MM.1S (cell line): ENCODE data around the gene DCLK1.

Experiments used
- DNase-seq: peaks from one replicate; pipeline ENCODE4 v3.0.0-alpha.2; 2015
- H2AFZ ChIP-seq: fragments of 300-600 bp; sonication (generic); 2 replicates; pipeline ENCODE4 v1.6.0; 2016; ENCODE audit warnings: antibody characterized with exemption, low read length
- H3F3A ChIP-seq: fragments of 300-600 bp; sonication (generic); 2 replicates; pipeline ENCODE4 v1.6.1; 2016; ENCODE audit warnings: mild to moderate bottlenecking, antibody characterized with exemption, low read length, moderate library complexity, mixed read lengths; ENCODE audit not compliant: insufficient read depth
- H3K27ac ChIP-seq: fragments of 300-600 bp; sonication (generic); 2 replicates; pipeline ENCODE4 v1.5.1; 2016; ENCODE audit warnings: mild to moderate bottlenecking, low read length
- H3K27me3 ChIP-seq: fragments of 300-600 bp; sonication (generic); replicated peaks from 2 replicates; pipeline ENCODE4 v1.6.0; 2016; ENCODE audit warnings: low read length; ENCODE audit not compliant: insufficient read depth
- H3K36me3 ChIP-seq: fragments of 300-600 bp; sonication (generic); replicated peaks from 2 replicates; pipeline ENCODE4 v1.6.1; 2016; ENCODE audit warnings: mild to moderate bottlenecking, low read length, mixed read lengths; ENCODE audit not compliant: insufficient read depth
- H3K4me1 ChIP-seq: fragments of 300-600 bp; sonication (generic); 2 replicates; pipeline ENCODE4 v1.6.1; 2016; ENCODE audit warnings: low read length, mixed read lengths
- H3K4me2 ChIP-seq: fragments of 300-600 bp; sonication (generic); 2 replicates; pipeline ENCODE4 v1.6.0; 2016; ENCODE audit warnings: low read depth, low read length
- H3K4me3 ChIP-seq: fragments of 300-600 bp; sonication (generic); 2 replicates; pipeline ENCODE4 v1.5.1; 2016; ENCODE audit warnings: low read length, mixed read lengths
- H3K79me2 ChIP-seq: fragments of 300-600 bp; sonication (generic); 2 replicates; pipeline ENCODE4 v1.6.1; 2016; ENCODE audit warnings: mixed run types, low read length, mixed read lengths
- H3K9ac ChIP-seq: fragments of 300-600 bp; sonication (generic); 2 replicates; pipeline ENCODE4 v1.6.1; 2016; ENCODE audit warnings: low read length, mixed read lengths
- H3K9me2 ChIP-seq: fragments of 300-600 bp; sonication (generic); replicated peaks from 2 replicates; pipeline ENCODE4 v1.6.1; 2016; ENCODE audit warnings: mild to moderate bottlenecking, low read length, mixed read lengths; ENCODE audit not compliant: insufficient read depth
- H3K9me3 ChIP-seq: fragments of 300-600 bp; sonication (generic); replicated peaks from 2 replicates; pipeline ENCODE4 v1.6.1; 2016; ENCODE audit warnings: mild to moderate bottlenecking, low read length, mixed read lengths; ENCODE audit not compliant: insufficient read depth
- H4K20me1 ChIP-seq: fragments of 300-600 bp; sonication (generic); 2 replicates; pipeline ENCODE4 v1.6.1; 2016; ENCODE audit warnings: mild to moderate bottlenecking, low read length, moderate library complexity, mixed read lengths; ENCODE audit not compliant: insufficient read depth
- EZH2 ChIP-seq: fragments of 300-600 bp; sonication (generic); optimal IDR thresholded peaks from 2 replicates; pipeline ENCODE3; 2017; ENCODE audit warnings: low read depth, mild to moderate bottlenecking, antibody characterized with exemption, low read length, mixed read lengths
- EZH2phosphoT487 ChIP-seq: fragments of 300-600 bp; sonication (generic); IDR thresholded peaks from 2 replicates; pipeline ENCODE4 v1.6.1; 2018; ENCODE audit warnings: antibody characterized with exemption, low read length
- TF ChIP-seq, protein P1 (sequence below): fragments of 300-600 bp; sonication (generic); IDR thresholded peaks from 2 replicates; pipeline ENCODE4 v1.5.1; 2016; ENCODE audit warnings: antibody characterized with exemption, low read length, mixed read lengths

Gene DCLK1

DNA sequence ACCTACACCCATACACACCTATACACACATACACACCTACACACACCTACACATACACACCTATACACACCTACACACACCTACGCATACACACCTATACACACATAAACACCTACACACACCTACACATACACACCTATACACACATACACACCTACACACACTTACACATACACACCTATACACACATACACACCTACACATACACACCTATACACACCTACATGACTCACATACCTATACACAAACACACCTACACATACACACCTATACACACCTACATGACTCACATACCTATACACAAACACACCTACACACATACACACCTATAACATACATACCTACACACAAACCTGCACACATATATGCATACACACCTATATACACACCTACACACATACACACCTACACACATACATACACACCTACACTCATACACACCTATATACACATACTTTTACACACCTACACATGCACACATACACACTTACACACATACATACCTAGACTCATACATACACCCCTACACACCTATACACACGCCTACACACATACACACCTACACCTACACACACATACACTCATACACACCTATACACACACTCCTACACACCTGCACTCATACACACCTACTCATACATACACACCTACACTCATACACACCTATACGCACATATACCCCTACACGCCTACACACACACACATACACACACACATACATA is 368.0 kb downstream of the DCLK1 start:
- Histone ChIP-seq H3K4me1 (no peaks in the 10 kb centered on the region), H3K9ac (no peak overlapping the region), H3K27me3 (no peaks in the 10 kb centered on the region), H3K9me2 (no peaks in the 10 kb centered on the region), H3K36me3 (no peaks in the 10 kb centered on the region), H3K27ac (no peak overlapping the region), H3F3A (no peaks in the 10 kb centered on the region), H3K9me3 (no peaks in the 10 kb centered on the region), H2AFZ (no peak overlapping the region), H3K4me2 (no peak overlapping the region), H3K4me3 (no peak overlapping the region), H4K20me1 (no peaks in the 10 kb centered on the region), H3K79me2 (no peaks in the 10 kb centered on the region)
- TF ChIP-seq EZH2, result no peak
- no peak for TF ChIP-seq EZH2phosphoT487
- TF ChIP-seq, protein P1, sequence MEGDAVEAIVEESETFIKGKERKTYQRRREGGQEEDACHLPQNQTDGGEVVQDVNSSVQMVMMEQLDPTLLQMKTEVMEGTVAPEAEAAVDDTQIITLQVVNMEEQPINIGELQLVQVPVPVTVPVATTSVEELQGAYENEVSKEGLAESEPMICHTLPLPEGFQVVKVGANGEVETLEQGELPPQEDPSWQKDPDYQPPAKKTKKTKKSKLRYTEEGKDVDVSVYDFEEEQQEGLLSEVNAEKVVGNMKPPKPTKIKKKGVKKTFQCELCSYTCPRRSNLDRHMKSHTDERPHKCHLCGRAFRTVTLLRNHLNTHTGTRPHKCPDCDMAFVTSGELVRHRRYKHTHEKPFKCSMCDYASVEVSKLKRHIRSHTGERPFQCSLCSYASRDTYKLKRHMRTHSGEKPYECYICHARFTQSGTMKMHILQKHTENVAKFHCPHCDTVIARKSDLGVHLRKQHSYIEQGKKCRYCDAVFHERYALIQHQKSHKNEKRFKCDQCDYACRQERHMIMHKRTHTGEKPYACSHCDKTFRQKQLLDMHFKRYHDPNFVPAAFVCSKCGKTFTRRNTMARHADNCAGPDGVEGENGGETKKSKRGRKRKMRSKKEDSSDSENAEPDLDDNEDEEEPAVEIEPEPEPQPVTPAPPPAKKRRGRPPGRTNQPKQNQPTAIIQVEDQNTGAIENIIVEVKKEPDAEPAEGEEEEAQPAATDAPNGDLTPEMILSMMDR, result no peak
- DNase-seq, result no peak

DNA sequence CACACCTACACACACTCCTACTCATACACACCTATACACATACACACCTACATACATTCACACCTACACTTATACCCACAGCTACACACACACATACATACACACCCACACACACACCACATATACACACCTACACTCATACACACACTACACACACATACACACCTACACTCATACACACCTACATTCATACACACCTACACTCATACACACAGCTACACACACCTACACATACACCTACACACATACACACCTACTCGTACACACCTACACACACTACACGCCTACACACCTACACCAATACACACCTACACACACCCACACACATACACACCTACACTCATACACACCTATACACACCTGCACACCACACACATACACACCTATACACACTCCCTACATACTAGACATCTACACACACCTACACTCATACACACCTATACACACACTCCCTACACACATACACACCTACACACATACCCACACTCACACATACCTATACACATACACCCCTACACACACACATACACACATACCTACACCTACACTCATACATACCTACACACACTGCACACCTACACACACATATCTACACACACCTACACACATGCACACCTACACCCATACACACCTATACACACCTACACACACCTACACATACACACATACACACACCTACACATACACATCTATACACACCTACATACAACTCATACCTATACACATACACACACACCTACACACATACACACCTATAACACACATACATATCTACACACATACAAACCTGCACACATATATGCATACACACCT is 369.5 kb downstream of the DCLK1 start:
- no peaks in the 10 kb centered on the region for H4K20me1 ChIP-seq
- no peaks in the 10 kb centered on the region for H3K9me3 ChIP-seq
- TF ChIP-seq EZH2phosphoT487, result no peak
- no peak for TF ChIP-seq EZH2
- TF ChIP-seq, protein P1, result no peak
- no peak overlapping the region for H3K4me2 ChIP-seq
- H3K4me3 ChIP-seq, result no peak overlapping the region
- H2AFZ ChIP-seq, result no peak overlapping the region
- no peak for DNase-seq
- H3K4me1 ChIP-seq, result no peaks in the 10 kb centered on the region
- no peaks in the 10 kb centered on the region for H3F3A ChIP-seq
- H3K9ac ChIP-seq, result no peak overlapping the region
- H3K36me3 ChIP-seq, result no peaks in the 10 kb centered on the region
- no peak overlapping the region for H3K27ac ChIP-seq
- no peaks in the 10 kb centered on the region for H3K9me2 ChIP-seq
- no peaks in the 10 kb centered on the region for H3K27me3 ChIP-seq
- no peaks in the 10 kb centered on the region for H3K79me2 ChIP-seq

DNA sequence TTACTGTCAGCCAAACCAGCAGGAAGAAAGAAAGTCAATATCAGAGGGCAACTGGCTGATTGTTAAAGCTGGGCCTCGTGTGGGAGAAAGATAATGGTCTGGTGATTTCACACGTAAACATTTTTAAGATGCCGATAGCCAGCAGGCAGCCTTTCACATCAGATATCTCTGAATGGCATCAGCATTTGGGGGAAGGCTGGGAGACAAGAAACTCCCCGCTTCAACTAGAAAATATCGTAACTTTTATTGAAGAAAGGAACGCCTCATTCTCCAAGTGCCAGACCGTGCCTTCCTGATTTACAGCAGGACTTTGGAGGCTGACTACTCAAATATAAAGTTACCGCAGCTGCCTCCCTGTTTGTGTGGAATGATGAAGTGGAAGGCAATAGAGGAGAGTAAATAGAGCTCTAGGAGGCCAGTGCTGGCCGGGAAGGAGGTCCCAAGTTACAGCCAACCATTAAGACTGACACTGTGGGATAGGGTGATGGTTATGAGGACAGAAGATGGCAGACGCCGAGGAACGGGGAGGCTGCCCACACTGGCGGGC is 370.4 kb downstream of the DCLK1 start:
- H3K4me2 ChIP-seq, result no peak overlapping the region
- H3K4me1 ChIP-seq, result no peaks in the 10 kb centered on the region
- H3K9me3 ChIP-seq, result no peaks in the 10 kb centered on the region
- TF ChIP-seq EZH2phosphoT487 (no peak), EZH2 (no peak)
- TF ChIP-seq, protein P1, result no peak
- no peak for DNase-seq
- H3K27me3 ChIP-seq, result no peaks in the 10 kb centered on the region
- no peaks in the 10 kb centered on the region for H3K9me2 ChIP-seq
- H3K27ac ChIP-seq, result no peak overlapping the region
- H4K20me1 ChIP-seq, result no peaks in the 10 kb centered on the region
- H3K79me2 ChIP-seq, result no peaks in the 10 kb centered on the region
- no peaks in the 10 kb centered on the region for H3F3A ChIP-seq
- no peak overlapping the region for H3K4me3 ChIP-seq
- no peak overlapping the region for H3K9ac ChIP-seq
- H3K36me3 ChIP-seq, result no peaks in the 10 kb centered on the region
- no peak overlapping the region for H2AFZ ChIP-seq
